Stimulated activated CD4-positive, alpha-beta T cell treated with anti-CD3 and anti-CD28 coated beads, TNF-alpha, amount 100 ng/mL, for 1 hour (primary cell): Measurements from ENCODE around the gene NARF.
"Not testable (repeated sequence)": the region's sequence is repeated elsewhere in the genome, so short reads cannot be mapped to it uniquely, and the experiment has no call there.

Experiments used
- DNase-seq, 3 donors: peaks; one replicate each; pipeline ENCODE4 v3.0.0-alpha.2; 2020; ENCODE audit warnings: low read depth in 3 of 3, low spot score in 1 of 3

NARF gene

DNA sequence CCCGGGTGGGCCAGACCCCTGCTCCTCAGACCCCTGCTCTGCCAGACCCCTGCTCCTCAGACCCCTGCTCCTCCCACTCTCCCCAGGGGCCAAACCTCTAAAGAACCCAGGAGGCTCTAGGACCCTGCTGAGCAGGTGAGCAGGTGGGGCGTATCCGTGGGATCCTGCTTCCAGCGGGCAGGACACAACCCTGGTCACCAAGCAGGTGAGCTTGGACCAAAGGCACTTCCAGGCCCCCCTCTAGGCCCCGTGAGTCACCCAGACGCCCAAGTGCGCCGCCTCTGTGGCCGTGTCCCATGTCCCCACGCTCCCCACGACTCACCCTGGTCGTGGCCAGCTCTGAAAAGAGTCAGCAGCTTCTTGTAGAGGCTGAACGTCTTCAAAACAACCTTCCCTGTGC lies 13.0 kb upstream of the NARF start:
- no peak for DNase-seq

DNA sequence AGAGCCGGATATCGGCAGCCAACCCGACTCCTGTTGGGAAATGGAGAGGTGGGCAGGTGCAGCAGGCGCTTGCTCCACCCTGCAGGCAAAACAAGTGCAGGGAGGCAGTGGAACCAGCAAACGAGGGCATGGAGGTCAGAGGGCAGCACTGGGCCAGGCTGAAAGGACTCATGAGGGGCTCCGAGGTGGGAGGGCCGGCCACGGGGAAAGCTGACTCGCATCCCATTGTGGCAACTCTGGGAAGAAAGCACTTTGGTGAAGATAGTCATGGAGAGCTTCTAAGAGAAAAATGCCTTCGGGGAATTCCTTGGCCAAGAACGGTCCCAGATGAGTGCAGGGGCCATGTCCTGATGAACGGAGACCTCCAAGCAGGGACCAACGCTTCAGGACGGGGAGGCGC lies 12.4 kb upstream of the NARF start:
- no peak for DNase-seq

DNA sequence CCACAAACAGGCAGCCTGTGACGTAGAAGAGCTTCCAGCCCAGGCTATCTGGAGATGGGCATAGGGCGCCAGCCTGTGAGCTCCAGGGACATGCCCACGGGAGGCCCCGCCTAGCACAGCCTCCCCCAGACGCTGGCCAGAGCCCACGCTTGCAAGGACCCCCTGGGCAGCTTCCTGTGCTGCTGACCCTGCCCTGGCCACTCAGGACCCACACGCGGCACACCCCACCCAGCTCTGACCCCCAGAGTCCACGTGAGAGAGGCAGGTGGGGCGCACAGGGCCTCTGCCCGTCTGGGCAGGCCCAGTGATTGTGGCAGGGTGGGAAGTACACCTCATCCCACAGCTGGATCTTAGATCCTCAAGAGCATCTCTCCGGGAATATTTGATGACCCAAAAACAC lies 11.9 kb upstream of the NARF start:
- DNase-seq = no peak

DNA sequence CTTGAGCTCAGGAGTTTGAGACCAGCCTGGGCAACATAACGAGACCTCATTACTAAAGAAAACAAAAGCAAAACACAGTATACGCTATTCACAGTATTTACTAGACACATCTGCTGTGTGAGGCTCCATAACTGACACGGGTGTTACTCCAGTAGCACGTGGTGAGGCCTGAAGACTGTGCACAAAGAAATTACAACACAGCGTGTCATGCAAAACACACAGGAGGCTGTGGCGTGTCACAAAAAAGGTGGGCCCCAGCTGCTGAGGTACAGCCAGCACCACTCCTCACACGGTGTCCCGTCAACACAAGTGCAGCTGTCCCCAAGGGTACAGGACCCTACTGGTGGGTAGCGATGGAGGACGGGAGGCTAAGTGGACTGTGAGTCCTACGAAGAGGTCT lies 10.7 kb upstream of the NARF start:
- DNase-seq = no peak

DNA sequence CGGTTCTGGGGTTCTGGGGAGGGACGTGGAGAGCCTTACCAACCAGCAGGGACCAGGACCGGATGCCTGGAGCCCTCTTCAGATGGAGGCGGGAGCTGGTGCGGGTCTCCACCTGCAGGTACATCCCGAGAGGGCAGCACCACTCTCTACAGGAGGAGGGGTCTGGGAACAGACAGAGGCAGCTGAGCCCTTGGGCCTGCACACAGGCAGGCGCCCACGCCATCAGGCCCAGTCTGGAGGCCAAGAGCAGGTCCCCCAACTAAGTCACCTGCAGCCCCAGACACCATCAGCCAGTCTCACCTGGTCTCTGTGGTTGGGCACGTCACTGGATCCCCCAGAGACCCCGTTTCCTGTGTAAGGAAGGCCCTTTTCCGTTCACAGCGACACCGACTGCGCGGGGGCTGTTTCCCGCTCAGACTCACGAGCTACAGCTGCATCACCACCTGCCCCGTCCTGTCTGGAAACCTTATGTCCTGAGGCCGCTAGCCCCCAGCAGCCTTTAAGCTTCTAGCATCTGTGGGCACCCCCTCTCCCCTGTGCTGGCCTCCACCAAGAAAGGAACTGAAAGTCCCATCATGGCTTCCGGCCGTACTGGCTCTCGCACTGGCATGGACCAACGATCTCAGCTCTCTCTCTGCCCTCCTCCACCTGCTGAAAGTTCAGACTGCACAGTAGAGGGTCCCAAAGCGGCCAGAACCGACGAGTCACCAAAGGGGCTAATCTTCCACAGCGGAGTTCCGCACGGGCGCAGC lies 9.2 kb upstream of the NARF start:
- peak; percentile 24 to 38 (median 32) for DNase-seq

DNA sequence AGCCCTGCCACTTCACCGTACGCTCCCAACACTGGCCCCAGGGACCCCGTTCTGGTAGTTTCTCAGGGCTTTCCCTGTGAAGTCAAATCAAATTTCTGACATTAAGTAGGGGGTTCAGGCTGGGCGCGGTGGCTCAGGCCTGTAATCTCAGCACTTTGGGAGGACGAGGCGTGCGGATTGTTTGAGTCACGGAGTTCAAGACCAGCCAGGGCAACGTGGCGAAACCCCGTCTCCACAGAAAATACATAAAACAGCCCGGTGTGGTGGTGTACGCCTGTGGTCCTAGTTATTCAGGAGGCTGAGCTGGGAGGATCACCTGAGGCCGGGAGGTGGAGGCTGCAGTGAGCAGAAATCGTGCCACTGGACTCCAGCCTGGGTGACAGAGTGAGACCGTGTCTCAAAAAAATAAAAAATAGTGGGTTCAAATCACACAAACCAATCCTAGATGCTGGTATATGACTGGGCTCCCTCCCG lies 8.6 kb upstream of the NARF start:
- peak in 1 of 3 donors; percentile 25 for DNase-seq

DNA sequence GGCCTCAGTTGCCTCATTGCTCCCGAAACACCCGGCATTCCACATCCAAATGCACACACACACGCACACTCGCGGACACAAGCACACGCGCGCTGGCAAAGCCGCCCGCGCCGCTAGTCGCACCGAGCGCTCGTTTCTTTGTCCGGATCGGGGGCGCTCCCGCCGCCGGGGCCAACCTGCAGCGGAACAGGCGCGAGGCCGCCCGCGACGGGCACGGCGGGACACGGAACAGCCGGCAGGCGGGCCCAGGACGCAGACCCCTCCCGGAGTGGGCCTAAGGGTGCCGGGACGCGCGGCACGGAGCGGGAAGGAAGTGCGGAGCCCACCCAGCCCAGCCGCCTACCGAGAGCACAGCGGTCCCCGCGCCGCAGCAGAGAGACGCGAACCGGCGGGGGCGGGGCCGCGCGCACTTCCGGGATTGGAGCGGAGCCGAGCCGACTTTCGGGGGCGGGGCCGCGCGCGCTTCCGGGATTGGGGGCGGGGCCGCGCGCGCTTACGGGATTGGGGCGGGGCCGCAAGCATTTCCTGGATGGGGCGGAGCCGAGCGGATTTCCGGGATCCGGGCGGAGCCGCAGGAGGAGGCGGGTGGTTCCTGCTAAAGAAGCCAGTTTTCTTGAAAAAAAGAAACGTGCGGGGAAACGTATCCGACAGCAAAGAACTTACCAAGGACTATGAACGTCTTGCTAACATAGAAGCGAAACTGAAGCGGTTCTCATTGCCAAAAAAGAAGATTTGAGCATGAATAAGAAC lies 8.0 kb upstream of the NARF start, which contains the start of gene CYBC1:
TSS of gene CYBC1 (minus strand) at position 396 of the 750 bp plus-strand sequence. CDS start 1,498 bp downstream, outside the sequence.
- peak; percentile 84 to 95 (median 89) for DNase-seq

DNA sequence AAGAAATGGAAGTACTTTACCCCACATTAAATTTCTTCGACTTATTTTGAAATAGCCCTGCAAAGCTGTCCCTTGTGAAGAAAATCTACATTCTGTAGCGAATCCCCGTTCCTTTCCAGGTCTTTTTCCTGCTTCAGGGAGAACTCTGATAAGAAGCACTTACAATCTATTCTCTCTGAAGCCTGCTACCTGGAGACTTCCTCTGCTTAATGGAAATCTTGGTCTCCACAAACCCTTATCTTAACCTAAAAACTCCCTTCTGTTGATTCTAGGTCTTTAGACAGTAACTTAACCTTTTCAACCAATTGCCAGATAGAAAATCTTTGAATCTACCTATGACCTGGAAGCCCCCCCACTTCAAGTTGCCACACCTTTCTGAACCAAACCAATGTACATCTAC lies 6.4 kb upstream of the NARF start:
- no peak for DNase-seq

DNA sequence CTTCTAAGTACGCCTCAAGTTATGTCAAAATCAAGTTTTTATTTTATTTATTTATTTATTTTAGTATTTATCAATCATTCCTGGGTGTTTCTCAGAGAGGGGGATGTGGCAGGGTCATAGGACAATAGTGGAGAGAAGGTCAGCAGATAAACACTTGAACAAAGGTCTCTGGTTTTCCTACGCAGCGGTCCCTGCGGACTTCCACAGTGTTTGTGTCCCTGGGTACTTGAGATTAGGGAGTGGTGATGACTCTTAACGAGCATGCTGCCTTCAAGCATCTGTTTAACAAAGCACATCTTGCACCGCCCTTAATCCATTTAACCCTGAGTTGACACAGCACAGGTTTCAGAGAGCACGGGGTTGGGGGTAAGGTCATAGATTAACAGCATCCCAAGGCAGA lies 5.4 kb upstream of the NARF start:
- not testable (repeated sequence) for DNase-seq

DNA sequence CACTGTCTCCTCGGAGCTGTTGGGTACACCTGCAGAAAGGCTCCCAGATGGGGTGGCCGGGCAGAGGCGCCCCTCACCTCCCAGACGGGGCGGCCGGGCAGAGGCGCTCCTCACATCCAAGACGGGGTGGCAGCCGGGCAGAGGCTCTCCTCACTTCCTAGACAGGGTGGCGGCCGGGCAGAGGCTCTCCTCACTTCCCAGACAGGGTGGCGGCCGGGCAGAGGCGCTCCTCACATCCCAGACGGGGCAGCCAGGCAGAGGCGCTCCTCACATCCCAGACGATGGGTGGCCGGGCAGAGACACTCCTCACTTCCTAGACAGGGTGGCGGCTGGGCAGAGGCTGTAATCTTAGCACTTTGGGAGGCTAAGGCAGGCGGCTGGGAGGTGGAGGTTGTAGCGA lies 4.8 kb upstream of the NARF start:
- DNase-seq = not testable (repeated sequence)

DNA sequence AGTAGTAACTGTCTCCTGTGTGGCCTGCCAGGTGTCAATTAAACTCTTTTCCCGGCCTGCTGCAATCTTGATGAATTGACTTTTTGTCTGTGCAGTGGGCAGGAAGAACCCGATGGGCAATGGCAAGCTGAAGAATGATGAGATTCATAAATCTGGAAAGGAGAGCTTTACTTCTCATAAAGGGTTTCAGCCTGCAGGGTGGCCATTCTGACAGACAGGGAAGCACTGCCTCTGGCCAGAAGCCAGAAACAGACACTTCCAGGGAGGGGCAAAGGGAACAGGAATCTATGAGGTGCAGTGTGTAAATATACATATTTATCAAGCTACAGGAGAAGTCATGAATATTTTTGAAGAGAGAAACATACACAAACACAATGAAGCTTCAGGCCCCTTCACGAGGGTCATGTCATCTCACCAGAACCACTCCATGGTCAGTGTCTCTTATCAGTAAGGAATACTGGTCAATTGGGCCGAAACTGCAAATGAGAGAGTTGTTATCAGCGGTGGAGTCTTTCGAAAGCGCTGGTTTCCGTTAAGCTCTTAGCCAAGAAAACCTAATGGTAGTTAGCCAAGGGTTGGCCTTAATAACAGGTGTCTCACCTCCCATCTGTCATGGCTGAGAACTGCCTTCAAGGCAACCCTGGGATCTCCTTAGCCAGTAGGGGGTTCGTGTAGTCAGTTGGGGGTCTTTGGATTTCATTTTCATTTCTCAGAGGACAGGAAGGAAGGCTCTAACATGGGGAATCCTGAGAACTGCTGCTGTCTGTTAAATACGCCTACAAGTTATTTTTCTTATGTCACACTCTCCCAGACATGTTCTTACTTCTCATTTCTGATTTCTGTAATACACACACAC lies 1.2 kb upstream of the NARF start:
- DNase-seq = no peak

DNA sequence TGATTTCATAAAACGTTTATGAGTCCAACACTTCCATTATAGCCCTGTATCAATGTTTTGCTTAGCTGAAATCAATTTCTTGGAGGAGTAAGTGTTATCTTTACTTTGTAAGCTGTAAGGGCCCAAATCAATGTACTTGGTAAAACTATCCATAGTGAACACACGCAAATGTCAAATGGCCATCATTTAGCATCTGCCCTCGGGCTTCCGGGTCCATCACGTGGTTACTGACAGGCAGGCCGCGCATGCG lies 687 bp upstream of the NARF start:
- DNase-seq = no peak

DNA sequence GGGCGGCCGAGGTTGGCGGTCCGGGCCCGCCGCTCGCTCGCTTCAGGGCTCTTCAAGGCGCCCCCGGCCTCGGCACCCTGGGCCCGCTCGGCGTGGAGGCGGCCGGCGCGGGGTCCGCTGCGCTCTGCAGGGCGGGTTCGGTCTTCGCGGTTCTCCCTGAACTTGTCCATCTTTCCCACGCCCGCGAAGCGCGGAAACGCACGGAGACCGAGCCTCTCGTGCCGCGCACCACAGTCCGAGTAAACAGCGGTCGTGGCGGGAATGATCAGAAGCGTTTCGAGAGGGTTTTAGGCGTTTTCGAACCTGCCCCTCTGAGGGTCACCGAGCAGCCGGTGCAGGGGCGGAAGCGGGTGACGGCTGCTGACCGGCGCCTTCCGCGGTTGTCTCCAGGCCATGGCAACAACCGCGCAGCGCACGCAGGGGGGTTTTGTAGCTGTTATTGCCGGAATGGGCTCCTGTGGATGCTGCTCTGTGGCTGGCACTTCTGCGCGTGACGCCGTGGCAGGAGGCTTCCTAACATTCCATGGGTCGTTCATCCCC lies 414 bp downstream of the NARF start:
- DNase-seq = no peak

DNA sequence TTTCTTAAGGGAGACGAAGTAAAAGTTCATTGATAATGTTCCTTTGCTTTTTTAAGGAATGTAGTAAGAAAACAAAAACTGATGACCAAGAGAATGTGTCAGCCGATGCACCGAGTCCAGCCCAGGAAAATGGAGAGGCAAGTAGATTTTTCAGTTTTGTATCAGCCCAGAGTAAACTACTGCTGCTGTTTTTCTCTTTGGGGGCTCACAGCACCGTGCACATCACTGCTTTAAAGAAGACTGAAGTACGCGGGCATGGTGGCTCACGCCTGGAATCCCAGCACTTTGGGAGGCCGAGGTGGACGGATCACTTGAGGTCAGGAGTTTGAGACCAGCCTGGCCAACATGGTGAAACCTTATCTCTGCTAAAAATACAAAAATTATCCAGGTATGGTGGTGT lies 1.4 kb downstream of the NARF start:
- DNase-seq = not testable (repeated sequence)

DNA sequence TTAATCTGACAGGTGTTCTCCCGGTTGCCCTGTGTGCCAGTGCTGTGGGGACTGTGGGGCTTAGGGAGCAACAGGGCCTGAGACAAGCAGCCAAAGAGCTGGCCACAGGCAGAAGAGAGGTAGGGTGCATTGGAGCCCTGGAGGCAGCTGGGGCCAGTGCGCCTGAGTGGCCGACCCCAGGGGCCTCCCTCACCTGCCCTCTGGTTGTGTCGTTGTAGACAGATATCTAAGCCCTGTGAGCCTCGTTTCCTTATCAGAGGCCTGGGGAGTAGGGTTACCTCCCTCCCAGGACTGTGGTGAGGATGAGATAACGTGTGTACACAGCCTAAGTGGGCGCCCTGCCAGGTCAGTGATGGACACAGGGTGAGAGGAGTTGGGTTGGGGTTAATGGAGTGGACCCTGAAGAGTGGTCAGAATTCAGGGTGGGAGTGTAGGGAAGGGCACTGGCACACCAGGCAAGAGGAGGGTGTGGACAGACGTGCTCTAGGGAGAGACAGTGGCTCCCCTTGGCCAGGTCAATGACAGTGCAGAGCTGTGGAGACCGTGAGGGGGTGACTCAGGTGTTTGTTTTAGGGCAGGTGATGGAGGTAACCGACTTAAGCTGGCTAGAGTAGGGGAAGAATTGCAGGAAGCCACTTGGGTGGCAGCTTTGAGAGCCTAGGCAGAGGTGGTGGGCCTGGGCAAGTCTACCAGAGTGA lies 3.4 kb downstream of the NARF start:
- DNase-seq = no peak

DNA sequence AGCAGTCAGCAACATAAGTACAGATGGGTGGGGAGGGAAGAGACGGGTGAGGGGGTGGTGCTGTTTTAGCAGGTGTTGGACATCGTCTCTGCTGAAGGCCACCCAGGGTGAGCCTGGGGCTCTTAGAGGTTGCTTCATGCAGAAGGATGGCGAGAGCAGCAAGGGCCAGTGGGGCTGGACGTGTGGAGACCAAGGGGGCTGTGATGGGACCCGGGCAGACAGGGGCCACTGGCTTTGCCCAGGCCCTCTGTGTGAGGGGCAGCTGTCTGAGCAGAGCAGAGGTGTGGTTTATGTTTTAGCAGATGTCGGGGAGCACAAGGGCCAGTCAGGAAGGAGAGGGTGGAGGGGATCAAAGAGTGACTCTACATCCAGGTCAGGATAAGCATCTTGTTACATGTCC lies 4.8 kb downstream of the NARF start:
- no peak for DNase-seq

DNA sequence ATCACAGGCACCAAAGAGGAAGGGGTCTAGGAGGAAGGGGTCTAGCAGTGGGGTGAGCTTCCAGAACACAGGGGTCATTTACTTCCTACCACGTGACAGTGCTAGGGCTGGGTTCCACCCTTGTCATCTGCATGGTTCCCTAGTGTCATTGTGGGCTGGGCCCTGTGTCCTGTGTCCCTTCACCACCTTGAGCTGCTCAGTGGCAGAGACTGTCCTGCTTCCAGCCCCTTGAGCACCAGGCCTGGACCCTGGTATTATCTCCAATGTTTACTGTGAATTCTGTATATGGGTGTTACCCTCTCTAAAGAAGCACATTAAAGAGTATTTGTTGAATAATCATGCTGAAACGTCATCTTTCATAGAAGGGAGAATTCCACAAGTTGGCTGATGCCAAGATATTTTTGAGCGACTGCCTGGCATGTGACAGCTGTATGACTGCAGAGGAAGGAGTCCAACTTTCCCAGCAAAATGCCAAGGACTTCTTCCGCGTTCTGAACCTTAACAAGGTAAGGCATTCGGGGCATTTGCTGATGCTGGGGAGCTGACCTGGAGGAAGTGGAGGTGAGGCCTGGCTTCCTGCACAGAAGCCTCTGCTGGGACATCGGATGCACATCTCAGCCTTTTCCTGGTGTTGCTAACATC lies 5.5 kb downstream of the NARF start:
- DNase-seq = no peak

DNA sequence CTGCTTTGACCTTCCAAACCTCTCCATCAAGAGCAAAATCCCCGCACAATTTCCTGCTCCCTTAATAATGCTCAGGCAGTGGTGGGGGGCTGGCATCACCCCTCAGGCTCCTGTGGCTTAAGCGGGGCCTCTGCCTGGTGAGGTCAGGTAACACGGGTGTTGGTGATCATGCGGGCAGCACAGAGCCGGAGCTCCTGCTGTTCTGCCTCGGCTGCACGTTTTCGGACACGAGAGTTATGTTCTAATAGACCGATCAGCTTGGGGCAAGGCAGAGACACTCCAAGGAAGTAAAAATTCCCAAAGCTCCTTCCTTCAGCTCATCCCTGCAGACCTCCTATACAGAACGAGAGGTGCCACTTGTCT lies 6.0 kb downstream of the NARF start:
- DNase-seq = no peak

DNA sequence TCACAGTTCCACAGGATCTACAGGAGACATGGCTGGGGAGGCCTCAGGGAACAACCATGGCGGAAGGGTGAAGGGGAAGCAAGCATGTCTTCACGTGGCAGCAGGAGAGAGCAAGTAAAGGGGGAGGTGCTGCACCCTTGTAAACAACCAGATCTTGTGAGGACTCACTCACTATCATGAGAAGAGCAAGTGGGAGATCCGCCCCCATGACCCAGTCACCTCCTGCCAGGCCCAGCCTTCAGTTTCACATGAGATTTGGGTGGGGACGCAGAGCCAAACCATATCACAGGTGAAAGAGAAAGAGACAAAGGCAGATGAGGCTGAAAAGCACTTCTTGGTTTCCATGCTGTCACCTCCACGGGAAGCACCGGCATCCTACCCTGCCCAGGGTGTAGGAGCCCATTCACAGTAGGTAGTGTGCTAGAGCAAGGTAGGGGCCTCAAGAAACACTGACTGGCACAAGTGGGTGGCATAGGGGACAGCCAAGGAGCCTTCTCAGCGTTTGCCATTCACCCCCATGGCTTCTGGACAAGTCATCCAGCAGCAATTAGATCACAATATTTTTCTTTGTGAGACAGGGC lies 6.6 kb downstream of the NARF start:
- no peak for DNase-seq

DNA sequence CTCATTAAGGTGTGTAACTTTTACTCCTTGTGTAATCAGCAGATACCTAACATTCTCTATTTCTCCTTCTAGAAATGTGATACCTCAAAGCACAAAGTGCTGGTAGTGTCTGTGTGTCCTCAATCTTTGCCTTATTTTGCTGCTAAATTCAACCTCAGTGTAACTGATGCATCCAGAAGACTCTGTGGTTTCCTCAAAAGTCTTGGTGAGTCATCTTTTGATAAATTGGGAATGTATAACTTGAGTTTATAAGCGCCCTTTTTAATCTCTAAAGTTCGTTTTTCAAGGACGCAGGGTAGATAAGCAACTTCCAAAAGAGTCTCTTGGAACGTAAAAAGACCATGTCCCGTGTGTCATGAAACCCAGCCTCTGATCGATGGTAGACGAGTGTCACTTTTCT lies 10.2 kb downstream of the NARF start:
- no peak for DNase-seq
